Skeletal muscle cell (primary cell): ENCODE results near the gene CCL11.

Experiments used
- DNase-seq: peaks from one replicate; pipeline ENCODE4 v3.0.0-alpha.2; 2010; ENCODE audit warnings: low read depth
- H3K4me3 ChIP-seq: 2 replicates; pipeline ENCODE4 v1.5.1; 2011; ENCODE audit warnings: low read depth, mild to moderate bottlenecking, control low read depth, low read length, moderate library complexity

Gene CCL11

GRCh38 chr17:34285286-34285792 is at the start of gene CCL11:
TSS of gene CCL11 (plus strand) at chr17:34285742. CDS start at chr17:34285809, 67 bp downstream.
- no peak for DNase-seq

GRCh38 chr17:34236281-34236892 is 49.2 kb upstream of the CCL11 start:
- H3K4me3 ChIP-seq, result no peak overlapping the region
- no peak for DNase-seq

More at GRCh38 chr17:34285286-34285792, at the start of gene CCL11:
- H3K4me3 ChIP-seq, result no peak within 1 kb of the TSS

- no peak overlapping the region for H3K4me3 ChIP-seq
- DNase-seq, result no peak
These were observed 48.1 kb upstream of the CCL11 start for GRCh38 chr17:34237458-34237857.

GRCh38 chr17:34241062-34241461 is 44.5 kb upstream of the CCL11 start:
- no peak for DNase-seq

GRCh38 chr17:34242587-34243363 is 42.8 kb upstream of the CCL11 start:
- no peak overlapping the region for H3K4me3 ChIP-seq
- no peak for DNase-seq

More at GRCh38 chr17:34241062-34241461, 44.5 kb upstream of the CCL11 start:
- no peak overlapping the region for H3K4me3 ChIP-seq

- DNase-seq, result no peak
- H3K4me3 ChIP-seq, result no peak overlapping the region
These were observed 41.9 kb upstream of the CCL11 start for GRCh38 chr17:34243364-34244320.

GRCh38 chr17:34245351-34245905 is 40.1 kb upstream of the CCL11 start:
- no peak overlapping the region for H3K4me3 ChIP-seq
- DNase-seq, result no peak

- no peak for DNase-seq
- no peak overlapping the region for H3K4me3 ChIP-seq
These were observed 39.1 kb upstream of the CCL11 start for GRCh38 chr17:34246446-34246845.

GRCh38 chr17:34246881-34247280 is 38.7 kb upstream of the CCL11 start:
- H3K4me3 ChIP-seq, result no peak overlapping the region

GRCh38 chr17:34248511-34249024 is 37.0 kb upstream of the CCL11 start:
- peak; percentile 13 for DNase-seq

More at GRCh38 chr17:34246881-34247280, 38.7 kb upstream of the CCL11 start:
- DNase-seq, result no peak

GRCh38 chr17:34249061-34249460 is 36.5 kb upstream of the CCL11 start:
- no peak for DNase-seq
- H3K4me3 ChIP-seq, result no peak overlapping the region

More at GRCh38 chr17:34248511-34249024, 37.0 kb upstream of the CCL11 start:
- H3K4me3 ChIP-seq, result no peak overlapping the region

GRCh38 chr17:34249478-34249877 is 36.1 kb upstream of the CCL11 start:
- no peak overlapping the region for H3K4me3 ChIP-seq
- DNase-seq, result no peak

- no peak overlapping the region for H3K4me3 ChIP-seq
- no peak for DNase-seq
These were observed 34.4 kb upstream of the CCL11 start for GRCh38 chr17:34251186-34251585.

GRCh38 chr17:34252095-34252443 is 33.5 kb upstream of the CCL11 start:
- no peak overlapping the region for H3K4me3 ChIP-seq
- no peak for DNase-seq

GRCh38 chr17:34252444-34253138 is 33.0 kb upstream of the CCL11 start:
- peak; percentile 78 for DNase-seq
- H3K4me3 ChIP-seq, result no peak overlapping the region

GRCh38 chr17:34253139-34253525 is 32.4 kb upstream of the CCL11 start:
- H3K4me3 ChIP-seq, result no peak overlapping the region
- no peak for DNase-seq

GRCh38 chr17:34254146-34254545 is 31.4 kb upstream of the CCL11 start:
- no peak overlapping the region for H3K4me3 ChIP-seq

GRCh38 chr17:34254651-34255380 is 30.7 kb upstream of the CCL11 start, which contains the start of gene CCL2:
TSS of gene CCL2 (plus strand) at chr17:34255285. CDS start at chr17:34255350, 65 bp downstream.
- peak within 1 kb of the TSS; percentile 45 for H3K4me3 ChIP-seq
- DNase-seq, result peak; percentile 36

More at GRCh38 chr17:34254146-34254545, 31.4 kb upstream of the CCL11 start:
- peak; percentile 72 for DNase-seq
